Activated CD4-positive, alpha-beta T cell treated with anti-CD3 and anti-CD28 coated beads, Interleukin-2, amount 10 ng/mL, durations not matched to agents 24 days and 14 days (primary cell): ENCODE results near the gene WNT3A. TPM values are rescaled to one million over a fixed set of nuclear protein-coding genes. Genes with fewer than 3 reads are reported as not detected.

Experiments used
- DNase-seq: peaks from one replicate; pipeline ENCODE4 v3.0.0; 2022
- H3K27ac Mint-ChIP-seq: one replicate; pipeline ENCODE4 v1.8.0; 2022; ENCODE audit warnings: mild to moderate bottlenecking, mixed read lengths
- H3K27me3 Mint-ChIP-seq: one replicate; pipeline ENCODE4 v1.8.0; 2022; ENCODE audit warnings: mixed read lengths
- H3K36me3 Mint-ChIP-seq: one replicate; pipeline ENCODE4 v1.8.0; 2022; ENCODE audit warnings: low read depth, mild to moderate bottlenecking, mixed read lengths
- H3K4me1 Mint-ChIP-seq: one replicate; pipeline ENCODE4 v1.8.0; 2021; ENCODE audit warnings: mixed read lengths
- H3K4me3 Mint-ChIP-seq: one replicate; pipeline ENCODE4 v1.8.0; 2022; ENCODE audit warnings: mild to moderate bottlenecking, moderate library complexity, mixed read lengths
- H3K9me3 Mint-ChIP-seq: one replicate; pipeline ENCODE4 v1.8.0; 2021; ENCODE audit warnings: mixed read lengths
- intact Hi-C: fragments of 100-400 bp; cut with micrococcal nuclease; formaldehyde crosslinking; loops from one replicate; pipeline ENCODE4 v1.15.1; 2023
- total RNA-seq: library from RNA; stranded (reverse); gene quantifications from 2 replicates; pipeline ENCODE4 v1.2.3, GENCODE V29; 2022

WNT3A gene
- total RNA-seq, 1 donor from 2014 or later = not detected

GRCh38 chr1:228076796-228077430, 70.1 kb downstream of the WNT3A start:
- Mint-ChIP-seq H3K4me1 (peaks cover 12% of the 10 kb centered on the region), H3K27ac (no peak overlapping the region), H3K36me3 (peaks cover 6% of the 10 kb centered on the region), H3K9me3 (no peaks in the 10 kb centered on the region), H3K27me3 (no peaks in the 10 kb centered on the region), H3K4me3 (no peak overlapping the region)
- intact Hi-C loops = no loop called here
- no peak for DNase-seq

GRCh38 chr1:228077565-228078330, 71.0 kb downstream of the WNT3A start:
- Mint-ChIP-seq H3K27ac (no peak overlapping the region), H3K4me3 (no peak overlapping the region), H3K4me1 (peaks cover 12% of the 10 kb centered on the region), H3K9me3 (no peaks in the 10 kb centered on the region), H3K36me3 (peaks cover 6% of the 10 kb centered on the region), H3K27me3 (no peaks in the 10 kb centered on the region)
- intact Hi-C loops = no loop called here
- DNase-seq = no peak

GRCh38 chr1:228079013-228079412, 72.2 kb downstream of the WNT3A start:
- Mint-ChIP-seq H3K9me3 (no peaks in the 10 kb centered on the region), H3K4me3 (no peak overlapping the region), H3K27ac (no peak overlapping the region), H3K27me3 (no peaks in the 10 kb centered on the region), H3K4me1 (peaks cover 16% of the 10 kb centered on the region), H3K36me3 (peaks cover 15% of the 10 kb centered on the region)
- DNase-seq = no peak
- intact Hi-C loops = no loop called here

- Mint-ChIP-seq H3K36me3 (peaks cover 20% of the 10 kb centered on the region), H3K27me3 (no peaks in the 10 kb centered on the region), H3K9me3 (no peaks in the 10 kb centered on the region), H3K27ac (no peak overlapping the region), H3K4me3 (no peak overlapping the region), H3K4me1 (peaks cover 23% of the 10 kb centered on the region)
- intact Hi-C loops = loop anchor here (5.0 to 10.0 kb wide), 3 partner anchors 328 to 1675 kb away; partner anchors contain the start of genes PARP1 and TRIM11
- no peak for DNase-seq
Observed at GRCh38 chr1:228079601-228080263, 72.9 kb downstream of the WNT3A start.

GRCh38 chr1:228081144-228081543, 74.3 kb downstream of the WNT3A start:
- Mint-ChIP-seq H3K4me1 (peaks cover 32% of the 10 kb centered on the region), H3K27ac (peak overlapping the region; percentile 87), H3K9me3 (no peaks in the 10 kb centered on the region), H3K4me3 (peak overlapping the region; percentile 97), H3K36me3 (peaks cover 30% of the 10 kb centered on the region), H3K27me3 (no peaks in the 10 kb centered on the region)
- no peak for DNase-seq
- intact Hi-C loops = loop anchor here (5.0 to 10.0 kb wide), 3 partner anchors 326 to 1676 kb away; partner anchors contain the start of genes PARP1 and TRIM11

GRCh38 chr1:228081578-228082213, 74.9 kb downstream of the WNT3A start:
- DNase-seq = no peak
- intact Hi-C loops = loop anchor here (1.0 to 10.0 kb wide), 9 partner anchors 22 to 1677 kb away; partner anchors contain the start of genes C1orf35, GUK1, JMJD4 and MRPL55
- Mint-ChIP-seq H3K4me1 (peaks cover 35% of the 10 kb centered on the region), H3K4me3 (peak overlapping the region; percentile 97), H3K27me3 (no peaks in the 10 kb centered on the region), H3K9me3 (no peaks in the 10 kb centered on the region), H3K36me3 (peaks cover 32% of the 10 kb centered on the region), H3K27ac (peak overlapping the region; percentile 87)

- Mint-ChIP-seq H3K9me3 (no peaks in the 10 kb centered on the region), H3K27ac (peak within 1 kb of the TSS; percentile 93), H3K36me3 (peaks cover 32% of the 10 kb centered on the region), H3K4me1 (peaks cover 40% of the 10 kb centered on the region), H3K27me3 (no peaks in the 10 kb centered on the region), H3K4me3 (peak within 1 kb of the TSS; percentile 97)
- intact Hi-C loops = loop anchor here (1.0 to 10.0 kb wide), 9 partner anchors 21 to 1678 kb away; partner anchors contain the start of genes C1orf35, GUK1, JMJD4 and MRPL55
- DNase-seq = peak; percentile 98
Observed at GRCh38 chr1:228082214-228082917, 75.6 kb downstream of the WNT3A start, which contains the start of gene ARF1. ARF1 (plus strand) TSS chr1:228082708; CDS start chr1:228097115, 14,407 bp downstream.

- H3K4me1 Mint-ChIP-seq = peaks cover 46% of the 10 kb centered on the region
- peaks cover 37% of the 10 kb centered on the region for H3K36me3 Mint-ChIP-seq
- H3K9me3 Mint-ChIP-seq = no peaks in the 10 kb centered on the region
- peak; percentile 85 for DNase-seq
- H3K4me3 Mint-ChIP-seq = peak overlapping the region; percentile 97
- peak overlapping the region; percentile 93 for H3K27ac Mint-ChIP-seq
- no peaks in the 10 kb centered on the region for H3K27me3 Mint-ChIP-seq
- intact Hi-C loops = loop anchor here (1.0 to 10.0 kb wide), 9 partner anchors 20 to 1678 kb away; partner anchors contain the start of genes C1orf35, GUK1, JMJD4 and MRPL55
Observed at GRCh38 chr1:228082918-228083870, 76.4 kb downstream of the WNT3A start.

GRCh38 chr1:228083871-228084278, 77.1 kb downstream of the WNT3A start:
- H3K27me3 Mint-ChIP-seq = no peaks in the 10 kb centered on the region
- peaks cover 41% of the 10 kb centered on the region for H3K36me3 Mint-ChIP-seq
- H3K4me3 Mint-ChIP-seq = peak overlapping the region; percentile 97
- H3K9me3 Mint-ChIP-seq = no peaks in the 10 kb centered on the region
- H3K4me1 Mint-ChIP-seq = peaks cover 50% of the 10 kb centered on the region
- intact Hi-C loops = loop anchor here (5.0 to 10.0 kb wide), 3 partner anchors 323 to 1679 kb away; partner anchors contain the start of genes PARP1 and TRIM11
- peak; percentile 72 for DNase-seq
- peak overlapping the region; percentile 93 for H3K27ac Mint-ChIP-seq

- intact Hi-C loops = loop anchor here (5.0 to 10.0 kb wide), 3 partner anchors 323 to 1680 kb away; partner anchors contain the start of genes PARP1 and TRIM11
- Mint-ChIP-seq H3K36me3 (peaks cover 42% of the 10 kb centered on the region), H3K4me1 (peaks cover 53% of the 10 kb centered on the region), H3K27ac (peak overlapping the region; percentile 93), H3K9me3 (no peaks in the 10 kb centered on the region), H3K27me3 (no peaks in the 10 kb centered on the region), H3K4me3 (peak overlapping the region; percentile 97)
- DNase-seq = no peak
Observed at GRCh38 chr1:228084325-228084724, 77.5 kb downstream of the WNT3A start.

GRCh38 chr1:228084797-228085196, 78.0 kb downstream of the WNT3A start:
- H3K27me3 Mint-ChIP-seq = no peaks in the 10 kb centered on the region
- DNase-seq = no peak
- intact Hi-C loops = loop anchor here (5.0 to 10.0 kb wide), 3 partner anchors 323 to 1680 kb away; partner anchors contain the start of genes PARP1 and TRIM11
- peaks cover 42% of the 10 kb centered on the region for H3K36me3 Mint-ChIP-seq
- peak overlapping the region; percentile 97 for H3K4me3 Mint-ChIP-seq
- no peaks in the 10 kb centered on the region for H3K9me3 Mint-ChIP-seq
- H3K4me1 Mint-ChIP-seq = peaks cover 51% of the 10 kb centered on the region
- peak overlapping the region; percentile 93 for H3K27ac Mint-ChIP-seq
